Epidermal melanocyte (primary cell): ENCODE results near the gene RAB12.

ENCODE experiments used
- DNase-seq: peaks from one replicate; pipeline ENCODE4 v3.0.0; 2011; ENCODE audit warnings: low spot score; ENCODE audit not compliant: insufficient read length

RAB12 gene

DNA sequence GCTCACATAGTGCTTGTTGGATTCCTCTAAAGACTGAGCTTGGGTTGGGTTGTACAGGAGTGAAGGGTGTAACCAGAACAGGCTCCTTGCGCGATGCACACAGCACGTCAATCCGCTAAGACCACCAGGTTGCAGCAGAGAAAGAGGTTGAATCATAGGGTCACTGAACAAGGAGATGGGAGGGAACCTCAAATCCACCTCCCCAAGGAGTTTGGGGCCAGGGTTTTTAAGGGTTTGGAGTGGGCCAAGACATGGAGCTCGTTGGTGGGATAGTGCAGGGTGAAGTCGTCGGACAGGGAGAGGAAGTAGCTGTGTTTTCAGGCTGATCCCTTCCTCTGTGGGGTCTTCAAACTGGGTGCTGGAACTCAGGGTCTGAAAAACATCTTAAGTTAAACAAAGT is 75.3 kb downstream of the RAB12 start:
- DNase-seq = no peak

GRCh38 chr18:8685141-8685913 is 76.1 kb downstream of the RAB12 start:
- no peak for DNase-seq

DNA sequence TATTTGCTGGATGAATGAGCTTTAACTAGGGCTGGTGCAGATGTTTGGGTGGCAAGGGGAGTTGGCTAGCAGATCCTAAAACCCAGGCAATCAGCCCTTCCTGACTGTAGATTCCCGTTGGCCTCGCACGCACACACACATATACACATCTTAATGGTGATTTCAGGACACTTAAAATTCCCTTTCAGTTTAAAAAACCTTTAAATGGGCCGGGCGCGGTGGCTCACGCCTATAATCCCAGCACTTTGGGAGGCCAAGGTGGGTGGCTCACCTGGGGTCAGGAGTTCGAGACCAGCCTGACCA is 76.6 kb downstream of the RAB12 start:
- DNase-seq = no peak

GRCh38 chr18:8686611-8687010 is 77.4 kb downstream of the RAB12 start:
- no peak for DNase-seq

GRCh38 chr18:8688216-8688800 is 79.1 kb downstream of the RAB12 start:
- DNase-seq = no peak

- no peak for DNase-seq
Measured at GRCh38 chr18:8688816-8689215, 79.6 kb downstream of the RAB12 start.
